GM18870 (cell line): ENCODE measurements around the gene JPH4.
A peak's percentile ranks its signal among the peaks of the same experiment; 100 is the strongest.

ENCODE experiments used
- ATAC-seq: cut with Tn5 transposase; IDR thresholded peaks from one replicate; pipeline ENCODE4 v1.9.1; 2021; ENCODE audit warnings: moderate library complexity; ENCODE audit not compliant: unreplicated experiment

JPH4 gene

DNA sequence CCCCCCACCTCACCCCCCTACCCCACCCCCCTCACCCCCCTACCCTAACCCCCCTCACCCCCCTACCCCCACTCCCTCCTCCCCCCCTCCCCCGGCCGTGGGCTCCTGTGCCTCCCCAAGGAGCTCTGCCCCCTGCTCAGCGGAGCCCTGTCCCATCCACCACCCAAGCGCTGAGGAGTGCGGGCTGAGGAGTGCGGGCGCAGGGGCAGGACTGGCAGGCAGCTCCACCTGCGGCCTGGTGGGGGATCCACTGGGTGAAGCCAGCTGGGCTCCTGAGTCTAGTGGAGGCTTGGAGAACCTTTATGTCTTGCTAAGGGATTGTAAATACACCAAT is 2.3 kb upstream of the JPH4 start:
- no peak for ATAC-seq

DNA sequence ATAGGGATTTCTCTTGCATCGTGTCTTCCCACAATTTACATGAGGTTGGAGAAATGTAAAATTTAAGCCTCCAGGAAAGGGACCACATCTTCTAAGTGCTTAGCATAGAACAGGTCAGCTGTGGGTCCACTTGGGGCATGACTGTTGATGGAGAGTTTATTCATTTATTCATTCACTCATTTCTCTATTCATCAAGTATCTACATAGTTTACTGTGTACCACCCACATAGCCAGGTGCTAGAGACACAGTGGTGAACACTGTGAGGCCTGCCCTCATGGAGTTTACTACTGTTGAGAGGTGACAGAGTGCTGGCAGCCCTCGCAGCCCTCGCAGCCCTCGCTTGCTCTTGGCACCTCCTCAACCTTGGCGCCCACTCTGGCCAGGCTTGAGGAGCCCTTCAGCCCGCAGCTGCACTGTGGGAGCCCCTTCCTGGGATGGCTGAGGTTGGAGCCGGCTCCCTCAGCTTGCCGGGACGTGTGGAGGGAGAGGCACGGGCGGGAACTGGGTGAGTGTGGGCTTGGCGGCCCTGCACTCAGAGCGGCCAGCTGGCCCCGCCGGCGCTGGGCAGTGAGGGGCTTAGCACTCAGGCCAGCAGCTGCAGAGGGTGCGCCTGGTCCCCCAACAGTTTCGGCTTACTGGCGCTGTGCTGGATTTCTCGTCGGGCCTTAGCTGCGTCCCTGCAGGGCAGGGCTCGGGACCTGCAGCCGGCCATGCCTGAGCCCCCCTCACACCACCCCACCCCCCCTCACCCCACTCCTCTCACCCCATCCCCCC is 1.7 kb upstream of the JPH4 start:
- no peak for ATAC-seq

DNA sequence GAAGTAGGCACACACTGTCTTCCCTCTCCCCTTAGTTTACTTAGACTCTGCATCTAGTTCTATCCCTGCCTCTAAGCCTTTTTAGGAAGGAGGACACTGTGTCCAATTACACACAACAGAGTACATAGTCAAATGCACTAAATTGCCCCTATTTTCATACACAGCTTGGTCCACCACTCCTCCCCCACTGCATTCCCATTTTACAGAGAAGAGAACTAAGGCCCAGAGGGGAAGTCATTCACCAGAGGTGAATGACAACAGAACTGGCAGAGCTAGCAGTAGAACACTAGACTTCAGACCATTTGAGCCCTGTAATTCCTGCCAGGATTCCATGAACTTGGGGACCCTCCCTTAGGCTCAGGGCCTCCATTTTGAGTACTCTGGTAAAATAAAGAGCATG is 1.1 kb upstream of the JPH4 start:
- no peak for ATAC-seq

DNA sequence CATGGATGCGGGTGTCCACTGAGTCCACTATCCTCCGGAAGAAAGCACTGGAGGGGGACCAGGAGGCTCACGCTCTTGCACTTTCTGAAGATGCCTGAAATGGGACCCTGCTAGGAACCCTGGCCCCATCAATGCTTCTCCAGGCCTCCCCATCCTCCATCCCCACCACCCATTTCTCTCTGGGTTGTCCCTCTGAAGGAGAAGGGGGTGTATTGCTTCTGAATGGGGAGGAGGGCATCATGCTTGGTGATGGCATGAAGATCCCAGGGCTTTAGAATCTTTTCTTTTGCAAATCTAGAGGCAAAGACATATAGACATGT is 681 bp upstream of the JPH4 start:
- no peak for ATAC-seq

DNA sequence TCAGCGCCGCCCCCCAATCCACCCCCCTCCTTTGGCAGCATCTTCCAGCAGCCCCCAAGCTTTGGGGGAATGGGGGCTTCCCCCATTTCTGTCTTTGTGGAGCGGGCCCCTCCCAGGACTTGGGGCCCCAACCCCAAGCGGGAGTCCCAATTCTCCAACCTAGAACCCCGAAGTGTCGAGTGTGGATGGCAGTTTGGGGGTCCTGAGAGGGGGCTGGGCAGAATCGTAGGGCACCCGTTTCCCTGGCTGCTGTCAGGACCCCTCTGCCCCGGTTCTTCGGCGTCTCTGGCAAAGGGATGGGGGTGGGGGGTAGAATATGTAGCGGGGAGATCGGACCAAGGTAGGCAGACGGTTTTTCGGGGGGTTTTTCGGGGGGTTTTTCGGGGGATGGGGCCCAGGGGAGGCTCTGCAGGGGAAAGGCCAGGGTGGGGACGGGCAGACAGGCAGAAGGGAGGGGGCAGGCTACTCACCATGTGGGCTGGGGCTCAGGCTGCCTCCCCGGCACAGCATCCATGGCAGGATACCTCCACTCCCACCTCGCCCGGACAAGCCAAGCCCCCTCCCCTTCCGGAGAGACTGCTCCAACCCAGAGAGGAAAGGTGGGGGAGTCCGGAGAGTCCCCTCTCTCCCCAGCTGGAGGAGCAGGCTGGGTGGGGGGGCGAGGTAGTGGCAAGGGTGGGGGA is 739 bp downstream of the JPH4 start:
- no peak for ATAC-seq

DNA sequence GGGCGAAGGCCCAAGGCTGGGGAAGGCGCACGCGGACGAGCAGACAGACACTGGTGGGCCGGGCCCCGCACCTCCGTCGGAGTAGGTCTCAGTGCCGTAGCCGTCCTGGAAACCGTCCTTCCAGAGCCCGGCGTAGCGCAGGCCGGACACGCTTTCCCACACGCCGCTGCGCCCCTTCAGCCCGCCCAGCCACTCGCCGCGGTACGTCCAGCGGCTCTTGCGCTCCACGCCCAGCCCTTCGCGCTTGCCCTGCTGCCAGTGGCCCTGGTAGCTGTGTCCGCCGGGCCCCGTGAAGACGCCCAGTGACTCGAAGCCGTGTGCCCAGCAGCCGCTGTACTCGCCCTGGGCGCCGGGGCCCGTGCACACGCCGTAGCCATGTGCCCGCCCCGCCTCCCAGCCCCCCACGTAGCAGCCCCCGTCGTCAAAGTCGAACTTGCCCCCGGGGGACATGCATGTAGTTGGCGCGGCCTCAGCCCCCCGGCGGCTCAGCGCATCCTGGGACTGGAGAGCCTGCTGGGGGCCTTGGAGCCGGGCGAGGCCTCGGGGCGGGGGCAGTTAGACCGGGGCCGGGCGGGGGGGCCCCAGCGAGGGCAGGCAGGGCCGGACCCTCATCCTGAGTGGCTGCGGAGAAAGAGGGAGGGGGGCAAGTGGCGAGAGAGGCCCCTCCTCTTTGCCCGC is 1.4 kb downstream of the JPH4 start:
- no peak for ATAC-seq

DNA sequence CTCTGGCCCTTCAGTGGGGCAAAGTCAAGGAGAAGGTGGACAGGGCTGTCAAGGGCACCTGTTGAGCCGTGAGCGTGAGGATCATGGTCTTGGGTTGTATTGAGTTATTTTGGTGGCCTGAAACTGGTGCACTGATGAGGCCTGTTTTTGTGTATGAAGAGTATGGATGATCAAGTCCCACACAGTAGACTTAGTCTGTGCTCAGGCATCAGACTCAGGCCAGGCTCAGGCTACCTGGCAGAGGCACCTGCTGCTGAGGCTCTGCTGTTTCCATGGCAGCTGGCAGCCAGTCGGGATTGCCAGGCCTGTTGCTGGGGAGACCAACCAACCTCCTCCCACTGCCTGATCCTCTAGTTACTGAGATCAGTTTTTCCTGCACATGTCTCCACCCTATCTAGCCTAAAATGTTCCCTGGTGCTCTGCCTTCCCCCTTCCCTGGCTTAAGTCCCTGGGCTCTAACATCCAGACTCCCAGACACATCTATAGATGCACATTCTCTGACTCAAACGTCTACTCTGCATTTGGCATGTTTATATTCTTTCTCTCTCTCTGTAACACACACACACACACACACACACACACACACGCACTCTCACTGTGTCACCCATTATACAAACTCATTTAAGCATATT is 5.1 kb downstream of the JPH4 start:
- no peak for ATAC-seq

DNA sequence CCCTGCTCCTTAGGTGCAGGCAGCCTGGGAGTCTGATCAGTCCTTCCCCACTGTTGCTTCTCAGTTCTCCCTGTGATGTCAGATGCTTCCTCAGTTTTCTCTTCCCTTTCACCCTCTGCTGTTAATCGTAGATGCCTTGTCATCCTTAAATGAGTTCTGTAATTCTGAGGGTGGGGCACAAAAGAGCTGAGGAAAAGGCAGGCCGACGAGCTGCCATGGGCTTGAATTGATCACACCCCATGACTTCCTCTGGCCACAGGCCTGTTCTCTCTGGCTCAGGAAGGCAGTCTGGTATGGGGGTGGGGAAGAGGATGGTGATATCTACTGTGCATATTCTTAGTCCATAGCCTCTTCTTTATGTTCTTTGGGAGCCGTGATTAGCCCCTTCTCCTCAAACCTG is 5.8 kb downstream of the JPH4 start:
- no peak for ATAC-seq

DNA sequence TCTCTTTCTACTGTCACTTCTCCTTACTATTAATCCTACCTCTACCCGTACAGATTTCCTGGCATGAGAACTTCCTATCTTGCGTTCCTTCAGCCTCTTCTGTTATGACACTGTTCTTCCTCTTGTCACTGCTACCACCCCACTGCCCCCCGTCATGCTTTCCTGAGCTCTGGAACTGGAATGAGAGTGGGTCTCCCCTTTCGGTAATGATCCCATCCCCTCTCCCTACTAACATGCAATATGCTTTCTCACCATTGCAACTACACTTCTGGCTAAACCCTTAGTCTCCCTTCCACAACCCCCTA is 6.1 kb downstream of the JPH4 start:
- ATAC-seq: no peak

DNA sequence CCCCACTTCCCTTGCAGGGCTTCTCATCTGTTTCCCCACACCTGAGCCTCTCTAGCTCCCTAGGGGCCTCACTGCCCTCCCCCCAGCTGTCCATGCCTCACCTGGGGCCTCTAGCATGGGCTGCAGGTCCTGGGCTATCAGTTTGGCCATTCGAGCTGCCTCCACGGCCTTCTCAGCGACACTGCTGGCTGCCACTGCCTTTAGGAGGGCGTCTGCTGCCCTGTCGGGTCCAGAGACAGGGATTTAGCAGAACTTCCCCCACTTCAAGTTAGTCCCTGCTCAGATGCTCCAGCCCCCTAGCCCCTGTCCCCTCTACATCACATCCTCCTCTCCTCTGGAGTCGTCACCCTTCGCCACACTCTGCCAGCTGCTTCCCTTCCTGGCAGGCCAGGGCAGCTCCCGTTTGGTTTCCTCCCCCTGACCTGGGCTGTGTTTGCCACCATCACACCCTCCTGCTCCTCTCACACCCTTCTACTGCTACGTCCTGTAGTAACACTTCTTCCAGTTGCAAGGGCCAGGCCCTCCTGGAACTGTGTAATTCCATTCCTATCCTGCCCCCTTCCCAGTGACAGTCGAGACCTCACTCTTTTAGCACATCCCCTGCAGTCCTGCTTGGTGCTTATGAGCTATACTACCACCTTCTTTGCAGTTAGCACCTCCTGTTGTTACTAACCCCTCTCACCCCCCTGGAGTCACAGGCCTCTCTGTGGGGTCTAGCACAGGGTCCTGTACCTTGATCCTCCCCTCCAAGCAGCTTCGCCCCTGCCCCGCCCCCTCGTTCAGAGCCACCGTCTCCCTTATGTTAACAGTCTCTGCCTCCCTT is 6.7 kb downstream of the JPH4 start:
- ATAC-seq: no peak

DNA sequence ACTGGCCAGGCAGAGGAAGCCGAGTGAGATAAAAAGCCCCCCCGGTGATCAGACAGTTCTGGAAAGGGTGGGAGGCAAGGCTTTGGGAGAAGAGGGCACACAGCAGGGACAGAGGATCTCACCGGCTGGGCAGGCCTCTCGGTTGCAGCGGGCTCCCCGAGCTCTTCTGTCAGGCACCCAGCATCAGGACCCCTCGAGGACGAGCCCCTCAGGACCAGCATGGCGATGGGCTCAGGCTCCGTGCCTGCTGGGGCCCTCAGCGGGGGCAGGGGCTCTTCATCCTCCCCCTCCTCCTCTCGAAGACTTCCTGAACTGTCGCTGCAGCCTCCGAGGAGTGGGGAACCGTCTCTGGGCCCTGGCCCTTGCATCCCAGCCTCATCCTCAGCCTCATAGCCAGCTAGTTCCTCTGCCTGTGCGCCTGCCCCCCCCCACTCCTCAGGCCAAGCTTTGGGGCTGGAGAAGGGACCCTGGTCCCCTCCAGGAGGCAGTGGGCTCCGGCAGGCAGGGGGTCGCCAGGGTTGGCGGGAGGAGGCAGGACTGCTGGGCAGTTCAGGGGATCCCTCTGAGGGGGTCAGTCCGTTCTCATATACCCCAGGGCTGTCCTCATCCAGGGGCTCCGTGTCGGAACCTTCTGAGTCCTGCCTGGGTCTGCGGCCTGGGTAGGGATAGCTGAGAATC is 7.6 kb downstream of the JPH4 start:
- ATAC-seq: no peak

DNA sequence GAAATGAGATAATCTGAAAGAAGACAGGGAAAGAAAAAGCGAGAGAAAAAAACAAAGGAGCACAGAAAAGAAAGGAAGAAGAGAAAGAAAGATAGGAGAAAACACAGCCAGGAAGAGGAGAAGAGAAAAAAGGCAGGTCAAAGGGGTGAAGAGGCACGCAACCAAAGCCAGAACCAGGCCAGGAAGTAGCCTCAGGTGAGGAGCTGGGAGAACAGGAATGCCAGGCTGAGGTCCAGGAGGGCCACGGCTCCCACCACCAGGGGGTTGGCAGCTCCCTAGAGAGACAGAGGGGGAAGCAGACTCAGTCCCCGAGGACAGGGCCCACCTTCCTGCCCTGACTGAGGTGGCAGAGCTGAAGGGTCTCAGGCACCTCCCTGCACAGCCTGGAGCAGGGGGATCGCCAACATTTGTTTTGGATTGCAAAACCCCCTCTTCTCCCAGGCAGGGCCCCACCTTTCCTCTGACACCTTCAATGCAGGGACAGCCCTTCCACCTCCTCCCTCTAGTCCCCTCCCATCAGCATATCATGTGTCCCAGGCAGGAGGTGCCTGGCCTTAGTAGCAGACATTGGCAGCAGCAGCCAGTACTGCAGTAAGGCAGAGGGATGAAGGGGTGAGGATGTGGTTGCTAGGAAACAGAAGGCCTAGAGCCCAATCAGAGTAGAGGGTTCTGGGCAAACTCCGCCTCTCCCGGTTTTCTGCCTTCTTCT is 9.0 kb downstream of the JPH4 start:
- ATAC-seq: no peak

DNA sequence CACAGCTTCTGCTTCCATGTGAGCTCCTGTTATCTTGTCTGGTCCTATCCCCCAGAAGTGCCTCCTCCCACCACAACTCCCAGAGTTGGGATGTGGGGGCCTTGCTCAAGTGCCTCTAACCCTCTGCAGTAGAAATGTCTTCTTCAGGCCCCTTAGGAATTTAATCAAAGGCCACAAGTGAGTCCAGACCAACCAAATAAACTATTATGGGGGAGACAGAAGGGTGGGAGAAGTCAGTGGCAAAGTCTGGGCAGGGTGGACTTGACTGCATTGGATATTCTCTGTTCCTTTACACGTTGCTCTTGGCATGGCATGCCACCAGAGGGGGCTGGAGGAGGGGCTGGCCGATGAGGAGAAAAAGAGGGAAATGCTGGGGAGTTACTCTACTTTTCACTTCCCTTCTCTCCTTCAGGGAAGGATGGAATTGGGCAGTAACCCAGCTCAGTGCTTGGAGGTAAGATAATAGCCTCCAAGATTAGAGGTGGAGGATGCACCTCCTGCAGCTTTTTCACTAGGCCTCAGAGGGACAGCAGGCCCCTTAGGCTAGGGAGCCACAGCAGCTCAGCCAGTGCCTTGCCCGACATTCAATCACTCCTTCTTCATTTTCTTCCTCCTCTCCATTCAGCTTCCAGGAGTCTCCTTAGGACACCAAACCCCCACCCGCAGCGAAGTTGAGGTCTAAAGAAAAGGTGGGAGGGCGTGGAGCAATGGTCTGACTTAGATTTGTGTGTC is 9.8 kb downstream of the JPH4 start:
- no peak for ATAC-seq

DNA sequence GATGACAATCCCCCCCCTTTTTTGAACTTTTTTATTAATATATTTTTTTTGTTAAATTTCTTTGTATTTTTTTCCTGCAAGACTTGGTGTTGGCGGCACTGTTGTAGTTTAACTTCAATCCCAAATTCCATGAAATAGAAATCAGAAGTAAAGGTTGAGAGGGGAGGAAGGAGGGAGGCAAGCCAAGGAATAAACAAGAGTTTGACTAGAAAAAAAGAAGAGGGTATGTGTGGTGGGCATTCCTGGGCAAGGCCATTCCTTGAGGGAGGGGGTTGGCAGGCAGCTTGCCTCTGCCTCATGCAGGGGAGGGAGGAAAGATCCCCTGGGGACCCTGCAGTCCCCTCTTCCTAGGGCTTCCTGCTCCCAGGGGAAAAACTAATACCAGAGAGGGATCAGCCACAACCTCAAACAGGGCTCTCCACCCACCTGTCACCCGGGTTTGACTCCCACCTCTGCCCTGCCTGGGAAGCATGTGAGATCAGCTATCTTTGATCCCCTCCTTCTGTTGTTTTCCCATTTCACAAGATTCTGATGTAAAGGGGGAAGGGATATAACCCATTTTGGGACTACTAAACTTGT is 10.5 kb downstream of the JPH4 start:
- no peak for ATAC-seq

DNA sequence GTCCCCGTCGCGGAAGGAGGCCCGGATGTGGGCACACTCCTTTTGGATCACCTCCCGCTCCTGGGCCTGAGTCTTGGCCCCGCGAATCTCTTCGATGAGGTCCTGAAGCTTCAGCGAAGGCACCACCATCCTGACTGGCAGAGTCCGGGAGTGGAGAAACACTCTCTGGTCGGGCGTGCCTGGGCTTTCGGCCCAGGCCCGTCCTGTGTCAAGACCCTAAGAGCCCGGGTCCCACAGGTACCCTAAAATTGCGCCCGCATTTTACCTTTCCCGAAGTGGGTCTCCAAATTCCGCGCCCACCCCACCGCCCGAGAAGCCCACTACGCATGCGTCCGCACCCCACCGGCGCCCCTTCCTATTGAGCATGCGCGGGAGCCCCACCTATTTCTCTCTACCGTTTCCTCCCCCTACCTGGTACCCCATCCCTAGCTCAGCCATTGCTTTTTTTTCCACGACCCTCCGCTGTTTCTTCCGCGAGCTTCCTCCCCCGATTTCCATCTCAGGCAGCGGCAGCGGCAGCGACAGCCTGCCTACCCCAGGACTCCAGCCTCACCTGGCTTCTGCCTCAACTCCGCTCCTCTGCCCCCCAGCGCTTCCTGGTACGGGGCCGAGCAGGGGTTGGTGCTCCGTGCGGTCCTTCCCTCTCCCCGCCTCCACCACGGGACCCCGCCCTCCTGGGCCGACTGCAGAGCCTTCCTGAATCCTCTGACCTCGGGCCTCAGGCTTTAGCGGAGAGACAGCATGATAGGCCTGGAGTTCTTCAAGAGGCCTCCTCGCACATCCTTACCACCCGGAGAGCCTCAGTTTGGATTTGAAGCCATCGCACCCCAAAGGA is 11.2 kb downstream of the JPH4 start, which contains the start of gene AP1G2:
Gene AP1G2 (minus strand): TSS at position 606 of the 835 bp plus-strand sequence. CDS start 477 bp downstream, at position 129.
- ATAC-seq: peak; percentile 59

DNA sequence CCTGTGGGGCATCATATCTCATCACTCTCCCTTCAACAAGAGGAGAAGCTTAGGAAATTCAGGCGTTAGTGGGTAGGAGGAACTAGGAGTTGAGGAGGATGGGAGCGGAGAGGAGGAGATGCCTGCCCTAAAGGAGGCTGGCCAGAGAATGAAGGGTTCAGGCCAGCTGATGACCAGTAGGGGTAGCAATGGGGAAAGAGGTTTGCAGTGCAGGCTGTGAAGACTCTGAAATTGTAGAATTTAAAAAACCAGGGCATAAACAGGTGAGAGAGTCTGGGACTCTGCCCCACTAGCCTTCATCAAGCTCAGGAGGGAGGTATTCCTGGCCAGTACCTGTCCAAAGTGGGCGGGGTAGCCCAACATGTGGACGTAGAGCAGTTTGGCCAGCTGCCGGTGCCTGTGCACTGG is 11.8 kb downstream of the JPH4 start:
- ATAC-seq: no peak

DNA sequence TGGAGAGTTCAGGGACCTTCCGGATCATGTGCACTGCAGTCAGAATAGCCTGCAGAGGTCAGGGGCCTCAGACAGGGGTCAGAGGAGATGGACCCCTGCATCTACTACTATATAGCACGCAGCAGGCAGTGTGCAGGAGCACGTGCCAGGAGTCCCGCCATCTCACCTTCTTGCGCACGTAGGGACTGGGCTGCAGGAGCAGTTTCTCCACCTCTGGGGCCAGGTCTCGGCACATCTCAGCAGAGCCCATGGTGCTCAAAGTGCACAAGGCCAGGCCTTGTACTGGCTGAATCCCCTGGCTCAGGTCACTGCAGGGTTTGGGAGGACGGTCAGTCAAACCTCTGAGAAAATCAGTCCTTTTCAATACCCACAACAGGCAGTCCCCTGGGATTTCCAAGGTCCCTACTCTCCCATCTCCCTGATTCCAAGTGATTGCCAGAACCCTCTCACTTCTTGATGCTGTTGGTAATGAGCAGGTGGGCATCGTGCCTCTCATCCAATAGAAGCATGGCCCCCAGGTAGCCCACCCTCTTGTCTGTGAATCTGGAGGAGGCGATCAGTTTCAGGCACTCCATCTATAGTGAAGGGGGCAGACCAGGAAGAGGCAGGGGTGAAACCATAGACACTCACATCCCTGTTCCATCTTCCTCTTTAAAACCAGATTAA is 12.3 kb downstream of the JPH4 start:
- no peak for ATAC-seq

DNA sequence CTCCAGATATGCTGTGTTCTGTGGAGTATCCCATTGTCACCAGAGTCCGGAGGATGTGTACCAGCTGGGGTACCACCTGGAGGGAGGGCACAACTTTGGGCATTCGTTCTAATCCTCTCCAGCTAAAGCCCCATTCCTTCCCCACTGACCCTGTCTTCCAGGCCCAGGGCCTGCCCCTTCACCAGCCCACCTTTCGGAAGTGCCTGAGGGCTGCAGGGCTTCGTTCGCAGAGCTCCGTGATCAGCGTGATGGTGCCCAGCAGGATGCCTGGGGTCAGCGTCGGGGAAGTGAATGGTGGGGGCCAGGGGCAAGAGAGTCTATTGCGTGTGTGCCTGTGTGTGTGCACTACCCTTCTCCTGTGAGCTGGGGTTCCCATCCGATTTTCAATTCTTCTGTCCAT is 13.0 kb downstream of the JPH4 start:
- no peak for ATAC-seq
